PFSK-1 (cell line): Measurements from ENCODE around the gene DNAJA2. TPM values are rescaled to one million over a fixed set of nuclear protein-coding genes. Genes with fewer than 3 reads are reported as not detected.

Experiments
- FOXP2 ChIP-seq: optimal IDR thresholded peaks from 2 replicates; pipeline ENCODE3; 2011; ENCODE audit warnings: borderline replicate concordance, control low read depth, inconsistent platforms; ENCODE audit not compliant: insufficient read depth; ENCODE audit errors: extremely low read length, extremely low read depth
- POLR2AphosphoS5 ChIP-seq: IDR thresholded peaks from 2 replicates; pipeline ENCODE4 v1.6.1; 2012; ENCODE audit warnings: low read depth, mild to moderate bottlenecking, control low read depth, low read length, moderate library complexity
- REST ChIP-seq, 2 experiments: IDR thresholded peaks; 2 replicates each; pipeline versions ENCODE4 v1.6.1 to v1.8.0; 2011 to 2012; ENCODE audit warnings: low read depth in 2 of 2, low read length in 2 of 2, control low read depth in 1 of 2, inconsistent platforms in 1 of 2, mild to moderate bottlenecking in 1 of 2, moderate library complexity in 1 of 2; ENCODE audit not compliant: insufficient read depth in 1 of 2
- SIN3A ChIP-seq: IDR thresholded peaks from 2 replicates; pipeline ENCODE4 v1.6.1; 2012; ENCODE audit warnings: mild to moderate bottlenecking, low read length, moderate library complexity, borderline replicate concordance; ENCODE audit not compliant: insufficient read depth
- TAF1 ChIP-seq: IDR thresholded peaks from 2 replicates; pipeline ENCODE4 v1.6.1; 2012; ENCODE audit warnings: low read length, control low read depth, borderline replicate concordance; ENCODE audit not compliant: insufficient read depth
- polyA plus RNA-seq: library from polyadenylated mRNA; unstranded; fragments of >200 nt; gene quantifications from one replicate; pipeline ENCODE4 v1.2.1, GENCODE V29; 2012; ENCODE audit warnings: low read depth, missing spikeins; ENCODE audit not compliant: insufficient read length

DNAJA2 gene
- polyA plus RNA-seq, result 60.4 TPM

- peak; percentile 13 for TF ChIP-seq FOXP2
- no peak for TF ChIP-seq REST (IDR thresholded peaks at IDR 0.05; ENCODE audit: insufficient read depth in 1 of 2, low read depth in 2 of 2, low read length in 2 of 2)
- TF ChIP-seq POLR2AphosphoS5, result peak; percentile 87
- peak; percentile 17; the same call in 1 of the 2 replicates for TF ChIP-seq SIN3A
- TF ChIP-seq TAF1, result peak; percentile 80
Observed at GRCh38 chr16:46973207-46973995, at the start of gene DNAJA2. TSS of gene DNAJA2 (minus strand) at chr16:46973674. CDS start at chr16:46973572, 102 bp downstream.

GRCh38 chr16:47019568-47019967 is 46.1 kb upstream of the DNAJA2 start:
- TF ChIP-seq REST (IDR thresholded peaks at IDR 0.05; ENCODE audit: insufficient read depth in 1 of 2, low read depth in 2 of 2, low read length in 2 of 2), result no peak
- no peak for TF ChIP-seq FOXP2
- no peak for TF ChIP-seq TAF1
- TF ChIP-seq SIN3A, result no peak
- TF ChIP-seq POLR2AphosphoS5, result no peak

GRCh38 chr16:47018223-47018891 is 44.9 kb upstream of the DNAJA2 start:
- TF ChIP-seq TAF1 (no peak), POLR2AphosphoS5 (no peak), REST (IDR thresholded peaks at IDR 0.05; ENCODE audit: insufficient read depth in 1 of 2, low read depth in 2 of 2, low read length in 2 of 2) (no peak), SIN3A (no peak), FOXP2 (no peak)

- no peak for TF ChIP-seq TAF1
- no peak for TF ChIP-seq REST (IDR thresholded peaks at IDR 0.05; ENCODE audit: insufficient read depth in 1 of 2, low read depth in 2 of 2, low read length in 2 of 2)
- TF ChIP-seq SIN3A, result no peak
- TF ChIP-seq POLR2AphosphoS5, result no peak
- TF ChIP-seq FOXP2, result no peak
Observed at GRCh38 chr16:47017636-47018035, 44.2 kb upstream of the DNAJA2 start.
